SJCRH30 (cell line): ENCODE measurements around the gene CAB39. TPM values are rescaled to one million over a fixed set of nuclear protein-coding genes. Genes with fewer than 3 reads are reported as not detected.

Experiments used
- DNase-seq, 2 experiments: peaks; one replicate each; pipeline ENCODE4 v3.0.0-alpha.2; 2015 to 2020
- H3K27ac ChIP-seq: fragments of 250-450 bp; sonication (Bioruptor Pico); 2 replicates; pipeline ENCODE4 v1.5.1; 2020; ENCODE audit warnings: mild to moderate bottlenecking, moderate library complexity
- H3K27me3 ChIP-seq: fragments of 250-450 bp; sonication (Bioruptor Pico); 2 replicates; pipeline ENCODE4 v1.5.1; 2020; ENCODE audit warnings: mild to moderate bottlenecking, moderate library complexity
- H3K36me3 ChIP-seq: fragments of 250-450 bp; sonication (Bioruptor Pico); 2 replicates; pipeline ENCODE4 v1.5.1; 2020; ENCODE audit warnings: mild to moderate bottlenecking, moderate library complexity
- H3K4me1 ChIP-seq: fragments of 250-450 bp; sonication (Bioruptor Pico); 2 replicates; pipeline ENCODE4 v1.5.1; 2020; ENCODE audit warnings: mild to moderate bottlenecking, moderate library complexity
- H3K4me3 ChIP-seq: fragments of 250-450 bp; sonication (Bioruptor Pico); 2 replicates; pipeline ENCODE4 v1.5.1; 2020; ENCODE audit warnings: mild to moderate bottlenecking, moderate library complexity
- H3K9me3 ChIP-seq: fragments of 250-450 bp; sonication (Bioruptor Pico); replicated peaks from 2 replicates; pipeline ENCODE4 v1.5.1; 2020; ENCODE audit warnings: mild to moderate bottlenecking, moderate library complexity
- total RNA-seq: library from RNA; depleted of rRNA; stranded (reverse); fragments of >200 nt; shearing (Covaris generic); gene quantifications from 2 replicates; pipeline ENCODE4 v1.2.3, GENCODE V29; 2014

Gene CAB39
- total RNA-seq, 1 experiment from 2014 or later = 53.5 TPM

DNA sequence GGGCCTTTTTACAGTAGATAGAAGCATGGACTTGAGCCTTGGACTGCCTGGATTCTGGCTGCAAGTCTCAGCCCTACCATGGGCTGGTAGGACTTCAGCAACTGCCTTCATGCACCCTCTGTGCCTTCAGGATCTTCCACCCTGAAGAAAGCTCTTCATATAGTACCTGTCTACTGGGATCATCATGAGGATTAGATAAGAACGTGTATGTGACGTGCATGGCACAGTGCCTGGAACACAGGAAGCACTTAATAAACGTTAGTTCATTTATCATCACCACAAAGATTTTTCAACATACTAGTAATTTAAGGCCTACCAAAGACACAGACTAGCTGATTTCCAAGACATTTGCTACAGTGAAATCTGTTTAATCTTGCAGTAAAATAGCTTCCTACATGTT lies 98.9 kb downstream of the CAB39 start:
- DNase-seq = no peak
- Histone ChIP-seq H3K27ac (no peak overlapping the region), H3K4me1 (no peaks in the 10 kb centered on the region), H3K36me3 (peaks cover 10% of the 10 kb centered on the region; the same call in 1 of the 2 replicates), H3K4me3 (no peak overlapping the region), H3K27me3 (no peaks in the 10 kb centered on the region), H3K9me3 (no peaks in the 10 kb centered on the region)

DNA sequence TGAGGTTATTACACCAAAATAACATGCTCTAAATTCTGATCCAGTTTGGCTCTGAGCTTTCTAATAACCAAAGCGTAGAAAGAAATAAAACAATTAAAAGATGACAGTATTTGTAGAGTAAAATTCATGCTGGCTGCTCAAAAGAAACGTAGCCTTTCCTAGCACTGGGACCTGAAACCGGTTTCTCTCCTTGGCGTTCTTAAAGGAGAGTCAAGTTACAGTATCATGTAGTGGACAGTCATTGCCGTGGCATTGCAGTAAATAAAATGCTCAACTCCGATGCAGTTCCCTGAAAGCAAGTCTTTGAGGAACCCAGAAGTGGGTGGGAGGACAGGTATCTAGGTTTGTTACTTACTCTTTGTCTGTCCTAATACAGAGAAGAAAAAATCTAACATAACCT lies 99.4 kb downstream of the CAB39 start:
- Histone ChIP-seq H3K27ac (no peak overlapping the region), H3K9me3 (no peaks in the 10 kb centered on the region), H3K4me1 (no peaks in the 10 kb centered on the region), H3K36me3 (peaks cover 10% of the 10 kb centered on the region; the same call in 1 of the 2 replicates), H3K4me3 (no peak overlapping the region), H3K27me3 (no peaks in the 10 kb centered on the region)
- DNase-seq = no peak

DNA sequence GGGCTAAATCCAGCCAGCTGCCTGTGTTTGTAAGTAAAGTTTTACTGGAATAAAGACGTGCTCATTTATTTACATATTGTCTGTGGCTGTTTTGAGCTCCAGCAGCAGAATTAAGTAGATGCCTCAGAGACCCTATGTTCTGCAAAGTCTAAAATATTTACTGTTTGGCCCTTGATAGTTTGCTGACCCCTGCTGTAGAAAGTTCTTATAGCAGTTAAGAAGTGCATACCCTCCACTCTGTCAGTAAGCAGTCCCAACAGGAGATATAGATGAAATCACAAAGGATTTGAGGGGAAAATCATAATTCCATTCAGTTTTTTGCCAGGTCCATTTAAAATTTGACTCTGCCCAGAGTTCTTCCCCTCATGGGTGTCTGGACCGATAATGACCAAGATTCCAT lies 102.0 kb downstream of the CAB39 start:
- Histone ChIP-seq H3K27me3 (no peaks in the 10 kb centered on the region), H3K36me3 (peaks cover 17% of the 10 kb centered on the region; the same call in 1 of the 2 replicates), H3K4me3 (no peak overlapping the region), H3K27ac (no peak overlapping the region), H3K9me3 (no peaks in the 10 kb centered on the region), H3K4me1 (no peaks in the 10 kb centered on the region)
- DNase-seq = peak in 1 of 2 experiments; percentile 50

DNA sequence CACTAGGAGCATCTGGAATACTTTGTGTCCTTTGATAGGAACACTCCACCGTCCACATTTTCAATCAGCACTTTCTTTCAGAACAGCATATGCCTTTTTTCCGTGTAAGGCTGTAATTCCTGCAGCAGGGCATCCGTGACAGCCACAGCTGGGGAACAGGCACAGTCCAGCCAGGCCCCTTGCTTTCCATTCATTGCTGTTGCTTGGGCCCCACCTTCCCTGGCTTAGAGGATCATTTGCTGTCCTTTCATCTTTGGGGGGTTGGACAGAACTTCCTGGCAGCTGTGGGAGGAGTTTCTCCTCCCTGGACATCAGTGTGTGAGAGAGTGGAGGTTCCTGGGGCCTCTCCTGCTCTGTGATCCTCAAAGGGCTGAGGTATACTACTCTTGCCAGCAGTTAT lies 102.4 kb downstream of the CAB39 start:
- H3K36me3 ChIP-seq = peaks cover 17% of the 10 kb centered on the region; the same call in 1 of the 2 replicates
- H3K4me1 ChIP-seq = no peaks in the 10 kb centered on the region
- H3K9me3 ChIP-seq = no peaks in the 10 kb centered on the region
- H3K4me3 ChIP-seq = no peak overlapping the region
- H3K27ac ChIP-seq = no peak overlapping the region
- no peaks in the 10 kb centered on the region for H3K27me3 ChIP-seq
- peak in 1 of 2 experiments; percentile 13 for DNase-seq

DNA sequence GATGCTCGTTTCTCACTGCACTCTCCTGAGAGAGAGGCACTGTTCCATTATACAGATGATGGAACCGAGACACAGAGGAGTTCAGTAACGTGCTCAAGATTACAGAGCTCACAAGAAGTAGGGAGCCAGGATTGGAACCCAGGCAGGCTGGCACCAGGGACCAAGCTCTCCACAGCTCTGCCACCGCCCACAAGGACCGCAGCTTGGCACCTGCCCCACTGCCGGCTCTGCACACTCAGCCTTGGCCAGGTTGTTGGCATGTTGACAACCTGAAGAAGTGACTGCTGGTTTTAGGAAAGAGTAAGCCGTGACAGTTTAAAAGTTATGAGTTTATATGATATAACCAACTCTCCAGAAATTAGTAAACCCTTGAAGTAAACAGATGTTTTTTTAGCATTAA lies 104.1 kb downstream of the CAB39 start:
- Histone ChIP-seq H3K36me3 (peaks cover 13% of the 10 kb centered on the region; the same call in 1 of the 2 replicates), H3K9me3 (no peaks in the 10 kb centered on the region), H3K27me3 (no peaks in the 10 kb centered on the region), H3K4me3 (no peak overlapping the region), H3K4me1 (no peaks in the 10 kb centered on the region), H3K27ac (no peak overlapping the region)
- DNase-seq = no peak

DNA sequence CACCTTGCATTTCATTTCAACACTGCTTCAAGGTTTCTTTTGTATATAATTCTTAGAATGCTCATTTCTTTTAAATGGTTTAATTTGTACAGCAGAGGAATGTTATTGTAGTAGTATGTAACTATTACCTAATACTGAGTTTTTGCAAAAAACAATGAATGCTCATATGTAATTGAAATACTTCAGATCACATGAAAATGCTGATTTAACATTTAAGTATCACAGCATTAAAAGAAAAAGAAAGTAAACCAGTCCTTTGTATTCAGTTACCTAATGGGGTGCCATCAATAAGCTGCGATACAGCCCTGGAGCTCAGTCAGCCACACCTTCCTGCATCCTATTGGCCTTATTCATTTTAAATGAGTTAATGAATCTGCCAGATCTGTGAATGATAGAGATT lies 106.8 kb downstream of the CAB39 start:
- Histone ChIP-seq H3K27me3 (no peaks in the 10 kb centered on the region), H3K4me1 (no peaks in the 10 kb centered on the region), H3K36me3 (peaks cover 8% of the 10 kb centered on the region; the same call in 1 of the 2 replicates), H3K27ac (no peak overlapping the region), H3K4me3 (no peak overlapping the region), H3K9me3 (no peaks in the 10 kb centered on the region)
- DNase-seq = no peak

DNA sequence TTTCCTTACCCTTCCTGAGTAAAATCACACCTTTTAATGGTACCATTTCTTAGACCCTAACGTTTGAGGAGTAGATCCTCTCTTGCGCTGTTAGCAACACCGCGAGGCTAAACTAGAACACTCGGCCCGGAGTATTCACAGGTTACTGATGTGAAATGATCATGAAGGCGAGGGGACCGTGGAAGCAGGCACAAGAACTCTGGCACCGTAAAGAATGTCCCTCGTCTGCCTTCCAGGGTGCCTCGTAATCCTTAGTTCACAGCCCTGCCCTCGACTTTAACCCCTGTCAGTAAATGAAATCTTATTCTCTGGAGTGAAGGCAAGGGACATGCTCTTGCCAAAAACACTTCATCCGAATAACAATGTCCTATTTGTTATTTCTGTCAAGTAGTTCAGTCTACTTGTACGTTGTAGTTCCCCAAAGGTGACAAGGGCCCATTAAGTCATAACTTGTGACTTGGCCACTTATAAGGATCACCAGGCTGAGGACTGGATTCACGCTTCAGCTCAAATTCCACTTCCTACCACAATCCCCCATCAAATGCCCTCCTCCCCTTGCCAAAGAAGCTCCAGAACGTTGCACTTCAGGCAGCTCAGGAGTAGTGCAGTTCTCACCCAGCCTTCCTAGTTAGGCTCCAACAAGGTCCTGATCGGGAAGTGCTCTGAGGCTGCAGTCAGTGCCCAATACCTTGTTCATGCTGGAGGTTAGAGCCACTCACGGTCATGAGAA lies 108.8 kb downstream of the CAB39 start:
- no peaks in the 10 kb centered on the region for H3K4me1 ChIP-seq
- H3K36me3 ChIP-seq = peaks cover 7% of the 10 kb centered on the region; the same call in 1 of the 2 replicates
- no peaks in the 10 kb centered on the region for H3K9me3 ChIP-seq
- H3K4me3 ChIP-seq = no peak overlapping the region
- H3K27ac ChIP-seq = no peak overlapping the region
- no peak for DNase-seq
- peaks cover 3% of the 10 kb centered on the region; the same call in 1 of the 2 replicates for H3K27me3 ChIP-seq

DNA sequence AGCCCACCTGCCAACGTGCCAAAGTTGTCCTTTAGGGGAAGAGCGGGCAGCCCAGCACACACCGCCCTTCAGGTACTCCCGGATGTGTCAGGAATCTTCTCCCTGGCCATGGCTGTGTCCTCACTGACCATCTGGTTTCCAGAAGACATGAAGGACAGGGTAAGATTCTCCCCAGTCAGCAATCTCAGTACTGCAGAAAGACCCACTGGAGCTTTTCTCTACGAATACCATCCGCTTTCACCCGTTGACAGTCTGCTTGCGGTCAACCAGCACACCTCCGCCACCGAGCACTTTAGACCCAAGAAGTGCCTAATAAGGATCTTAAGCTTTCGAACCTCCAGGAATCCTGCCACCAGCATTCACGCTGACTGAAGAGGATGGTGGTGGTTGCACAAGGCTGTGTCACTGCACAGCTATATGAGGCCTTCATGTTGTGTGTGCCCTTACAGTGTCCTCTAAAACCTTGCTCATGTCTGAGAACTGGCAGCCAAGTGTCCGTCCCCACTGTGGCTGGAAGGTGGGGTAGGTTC lies 109.4 kb downstream of the CAB39 start:
- no peak overlapping the region for H3K4me3 ChIP-seq
- no peaks in the 10 kb centered on the region for H3K9me3 ChIP-seq
- peaks cover 7% of the 10 kb centered on the region; the same call in 1 of the 2 replicates for H3K36me3 ChIP-seq
- DNase-seq = no peak
- no peaks in the 10 kb centered on the region for H3K4me1 ChIP-seq
- H3K27ac ChIP-seq = no peak overlapping the region
- H3K27me3 ChIP-seq = peaks cover 3% of the 10 kb centered on the region; the same call in 1 of the 2 replicates

DNA sequence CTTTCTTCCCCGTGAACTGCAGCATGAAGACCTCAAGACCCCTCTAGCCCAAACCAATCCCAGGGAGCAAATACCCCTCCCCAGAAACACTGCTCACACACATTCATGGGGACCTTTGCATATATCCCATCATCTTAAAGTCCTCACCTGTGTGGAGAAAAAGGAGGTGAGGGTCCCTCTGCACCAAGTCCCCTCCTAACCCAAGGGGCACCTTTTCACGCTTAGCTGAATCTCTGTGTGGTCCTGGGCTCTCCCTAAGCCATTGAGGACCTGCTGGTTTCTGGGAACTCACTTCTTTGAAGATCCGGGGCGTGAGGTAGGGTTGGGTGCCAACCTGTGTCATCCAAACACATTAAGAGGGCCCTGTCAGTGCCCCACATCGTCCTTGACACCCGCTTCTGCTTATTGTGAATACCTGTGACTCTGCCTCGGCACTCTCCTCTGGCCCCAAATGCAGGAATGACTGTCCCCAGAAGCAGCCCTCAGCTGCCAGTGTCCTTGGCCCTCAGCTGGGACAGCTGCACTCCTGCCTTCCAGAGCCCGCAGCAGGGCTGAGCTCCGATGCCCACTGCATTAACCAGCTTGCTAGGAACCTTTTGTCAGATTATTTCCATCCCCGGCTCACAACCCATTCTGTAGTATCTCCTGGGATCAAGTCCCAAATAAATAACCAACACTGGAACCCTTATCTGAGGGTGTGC lies 110.8 kb downstream of the CAB39 start:
- H3K9me3 ChIP-seq = no peaks in the 10 kb centered on the region
- no peaks in the 10 kb centered on the region for H3K4me1 ChIP-seq
- H3K27me3 ChIP-seq = peaks cover 3% of the 10 kb centered on the region; the same call in 1 of the 2 replicates
- H3K4me3 ChIP-seq = no peak overlapping the region
- H3K27ac ChIP-seq = no peak overlapping the region
- DNase-seq = no peak
- H3K36me3 ChIP-seq = peaks cover 2% of the 10 kb centered on the region; the same call in 1 of the 2 replicates

DNA sequence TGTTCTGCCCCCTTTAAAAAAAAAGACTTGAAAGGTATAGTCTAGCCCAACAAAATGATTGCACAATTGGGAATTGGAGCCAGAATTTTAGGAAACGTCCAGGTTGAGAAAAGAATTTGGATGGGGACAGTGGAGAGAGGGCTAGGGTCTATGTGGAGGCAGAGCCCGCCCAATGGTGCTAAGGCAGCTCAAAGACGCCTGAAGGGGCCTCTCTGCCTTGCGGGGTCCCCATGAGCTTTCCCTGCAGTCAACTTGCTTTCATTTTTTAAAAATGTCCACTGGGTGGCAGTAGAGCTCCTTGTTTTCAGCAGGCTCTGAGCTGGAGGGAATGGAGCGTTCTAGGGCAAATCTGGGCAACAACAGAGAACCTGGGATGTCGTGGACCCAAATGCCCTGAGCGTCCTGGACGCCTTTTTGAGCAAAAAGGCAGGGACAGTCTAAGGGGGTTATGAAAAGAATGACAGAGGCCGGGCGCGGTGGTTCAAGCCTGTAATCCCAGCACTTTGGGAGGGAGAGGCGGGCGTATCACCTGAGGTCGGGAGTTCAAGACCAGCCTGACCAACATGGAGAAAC lies 111.8 kb downstream of the CAB39 start:
- Histone ChIP-seq H3K27me3 (peaks cover 3% of the 10 kb centered on the region; the same call in 1 of the 2 replicates), H3K4me1 (no peaks in the 10 kb centered on the region), H3K9me3 (no peaks in the 10 kb centered on the region), H3K4me3 (no peak overlapping the region), H3K36me3 (no peaks in the 10 kb centered on the region), H3K27ac (no peak overlapping the region)
- DNase-seq = peak; percentile 71 to 93

DNA sequence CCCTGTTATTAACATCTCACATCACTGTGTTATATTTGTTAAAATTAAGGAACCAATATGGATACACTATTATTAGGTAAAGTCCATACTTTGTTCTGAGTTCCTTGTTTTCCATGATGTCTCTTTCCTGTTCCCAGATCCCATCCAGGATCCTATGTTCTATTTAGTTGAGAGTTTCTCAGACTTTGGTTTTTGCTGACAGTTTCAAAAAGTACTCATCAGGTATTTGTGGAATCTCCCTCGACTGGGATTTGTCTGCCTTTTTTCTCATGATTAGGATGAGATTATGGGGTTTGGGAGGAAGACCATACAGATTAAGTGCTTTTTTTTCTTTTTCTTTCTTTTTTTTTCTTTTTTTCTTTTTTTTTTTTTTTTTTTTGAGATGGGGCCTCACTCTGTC lies 112.7 kb downstream of the CAB39 start:
- DNase-seq = no peak
- H3K4me3 ChIP-seq = no peak overlapping the region

DNA sequence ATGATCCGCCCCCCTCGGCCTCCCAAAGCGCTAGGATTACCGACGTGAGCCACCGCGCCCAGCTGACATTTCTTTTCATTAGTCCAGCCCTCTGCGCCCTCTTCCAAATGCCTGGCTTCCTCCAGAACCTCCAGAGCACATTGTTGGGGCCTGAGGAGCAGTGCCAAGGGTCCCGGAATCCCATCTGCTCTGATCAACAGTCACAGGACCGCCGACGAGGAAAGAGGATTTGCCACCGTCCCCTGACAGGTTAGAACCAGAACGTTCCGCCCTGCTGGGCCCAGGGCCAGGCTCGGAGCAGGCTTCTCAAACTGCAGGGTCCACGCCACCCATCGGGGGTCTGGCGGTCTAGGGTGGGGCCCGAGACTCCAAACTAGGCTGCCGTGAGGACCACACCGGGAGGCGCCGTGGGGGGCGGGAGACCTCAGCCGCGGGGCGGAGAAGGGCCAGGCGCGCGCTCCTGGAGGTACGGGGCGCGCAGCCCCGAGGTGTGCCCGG lies 115.2 kb downstream of the CAB39 start:
- no peaks in the 10 kb centered on the region for H3K4me1 ChIP-seq
- no peak for DNase-seq
- H3K36me3 ChIP-seq = no peaks in the 10 kb centered on the region
- H3K4me3 ChIP-seq = no peak overlapping the region
- H3K9me3 ChIP-seq = no peaks in the 10 kb centered on the region
- no peak overlapping the region for H3K27ac ChIP-seq
- peaks cover 11% of the 10 kb centered on the region; the same call in 1 of the 2 replicates for H3K27me3 ChIP-seq

More for the DNA sequence above, 112.7 kb downstream of the CAB39 start:
- no peak overlapping the region for H3K27ac ChIP-seq
- peaks cover 3% of the 10 kb centered on the region; the same call in 1 of the 2 replicates for H3K27me3 ChIP-seq
- H3K9me3 ChIP-seq = no peaks in the 10 kb centered on the region
- H3K36me3 ChIP-seq = no peaks in the 10 kb centered on the region
- H3K4me1 ChIP-seq = no peaks in the 10 kb centered on the region

DNA sequence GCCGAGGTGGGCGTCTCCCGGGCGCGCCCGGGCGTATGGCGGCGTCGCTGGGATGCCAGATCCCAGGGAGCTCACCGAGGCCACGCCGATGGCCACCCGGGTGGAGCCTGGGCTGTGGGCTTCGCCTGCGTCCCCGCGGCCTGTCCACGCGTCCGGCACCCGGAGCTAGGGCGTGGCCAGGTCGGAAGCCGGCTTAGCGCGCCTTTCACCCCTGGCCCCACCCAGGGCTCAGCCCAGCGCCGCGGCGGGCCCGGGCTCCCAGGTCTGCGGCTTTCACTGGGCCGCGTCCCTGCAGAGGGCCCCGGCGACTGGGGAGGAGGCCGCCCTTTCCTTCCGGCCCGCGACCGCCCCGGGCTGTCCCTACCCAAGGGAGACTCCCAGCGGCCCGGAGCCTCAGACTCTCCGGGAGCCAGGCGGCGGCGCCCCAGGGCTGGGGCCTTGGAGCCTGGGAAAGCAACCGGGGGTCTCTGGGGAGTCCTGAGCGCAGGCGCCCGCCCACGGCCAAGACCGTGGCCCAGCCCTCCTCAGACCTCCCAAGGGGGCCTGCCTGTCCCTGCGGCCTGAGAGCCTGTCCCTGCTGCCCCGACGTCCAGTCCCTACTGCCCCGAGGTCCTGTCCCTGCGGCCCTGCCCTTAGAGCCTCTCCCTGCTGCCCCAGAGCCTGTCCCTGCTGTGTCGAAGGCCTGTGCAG lies 115.8 kb downstream of the CAB39 start:
- Histone ChIP-seq H3K36me3 (no peaks in the 10 kb centered on the region), H3K27me3 (peaks cover 11% of the 10 kb centered on the region; the same call in 1 of the 2 replicates), H3K9me3 (no peaks in the 10 kb centered on the region), H3K4me1 (no peaks in the 10 kb centered on the region), H3K4me3 (no peak overlapping the region), H3K27ac (no peak overlapping the region)
- no peak for DNase-seq

DNA sequence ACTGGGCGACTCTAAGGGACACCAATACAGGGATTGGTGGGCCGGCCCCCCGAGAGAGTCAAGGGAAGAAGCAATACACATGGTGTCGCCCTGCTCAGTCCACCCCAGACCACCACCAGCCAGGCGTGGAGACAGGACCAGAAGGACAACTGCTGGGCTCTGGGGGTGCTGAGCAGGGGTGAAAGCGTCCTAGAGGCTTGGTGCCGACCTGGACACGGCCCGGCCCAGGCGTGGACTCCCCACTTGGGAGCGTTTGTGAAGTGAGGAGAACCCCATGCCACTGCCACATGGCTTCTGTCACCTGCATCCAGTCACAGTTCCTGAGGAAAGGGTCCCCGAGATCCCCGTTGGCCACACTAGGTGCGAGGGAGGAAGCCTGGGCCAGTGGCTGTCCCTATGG lies 116.7 kb downstream of the CAB39 start:
- no peak overlapping the region for H3K27ac ChIP-seq
- H3K27me3 ChIP-seq = peaks cover 11% of the 10 kb centered on the region; the same call in 1 of the 2 replicates
- H3K36me3 ChIP-seq = no peaks in the 10 kb centered on the region
- no peak overlapping the region for H3K4me3 ChIP-seq
- DNase-seq = no peak
- no peaks in the 10 kb centered on the region for H3K9me3 ChIP-seq
- H3K4me1 ChIP-seq = no peaks in the 10 kb centered on the region
